Measurements from ENCODE around the gene MN1. TPM values are rescaled to one million over a fixed set of nuclear protein-coding genes. Genes with fewer than 3 reads are reported as not detected.

Gene MN1
- total and polyA plus RNA-seq, 2 experiments from 2014 or later = 1.0 to 6.8 TPM

DNA sequence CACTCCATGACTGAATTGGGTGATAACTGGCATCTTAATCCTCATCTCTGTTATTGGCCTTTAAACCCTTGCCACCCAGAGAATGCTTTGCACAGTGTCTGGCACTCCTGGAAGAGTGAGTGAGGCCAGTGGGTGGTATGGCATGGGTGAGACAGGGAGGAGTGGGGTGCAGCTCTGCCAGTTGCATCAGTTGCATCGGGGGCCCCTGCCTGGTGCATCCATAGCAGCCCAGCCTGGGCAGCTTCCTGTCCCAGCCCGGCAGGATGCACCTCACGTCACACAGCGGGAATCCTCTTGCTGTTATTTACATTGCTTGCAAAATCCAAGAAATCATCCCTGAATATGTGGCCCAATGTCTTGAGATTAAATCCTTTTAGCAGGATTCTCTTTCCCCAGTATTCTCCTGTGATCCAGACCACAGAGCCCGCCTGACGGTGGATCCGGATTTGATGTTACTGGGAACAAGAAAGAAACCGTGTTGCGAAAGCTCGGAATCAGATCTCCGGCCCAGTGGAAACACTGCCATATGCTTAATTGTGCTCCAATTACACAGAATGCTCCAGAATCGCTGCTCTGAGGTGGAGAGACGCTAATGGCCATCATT, 37.6 kb upstream of the MN1 start:
- Histone ChIP-seq H4K20me1 (replicated peaks; ENCODE audit: insufficient read depth) (no peaks in the 10 kb centered on the region), H3K4me3 (no peak overlapping the region), H3K79me2 (replicated peaks; ENCODE audit: insufficient read depth) (no peaks in the 10 kb centered on the region), H3F3A (replicated peaks; ENCODE audit: low read depth) (peaks cover 3% of the 10 kb centered on the region; the same call in 1 of the 2 replicates), H3K36me3 (ENCODE audit: insufficient read depth) (no peaks in the 10 kb centered on the region), H3K4me2 (no peak overlapping the region), H3K27ac (ENCODE audit: low read depth) (no peak overlapping the region), H3K4me1 (ENCODE audit: insufficient read depth) (peaks cover 8% of the 10 kb centered on the region), H2AFZ (no peak overlapping the region), H3K27me3 (ENCODE audit: insufficient read depth) (no peaks in the 10 kb centered on the region), H3K9me2 (ENCODE audit: insufficient read depth) (no peaks in the 10 kb centered on the region)
- peaks cover 13% of the 10 kb centered on the region for H3K36me3 Mint-ChIP-seq (ENCODE audit: low read depth)
- TF ChIP-seq, protein P1, sequence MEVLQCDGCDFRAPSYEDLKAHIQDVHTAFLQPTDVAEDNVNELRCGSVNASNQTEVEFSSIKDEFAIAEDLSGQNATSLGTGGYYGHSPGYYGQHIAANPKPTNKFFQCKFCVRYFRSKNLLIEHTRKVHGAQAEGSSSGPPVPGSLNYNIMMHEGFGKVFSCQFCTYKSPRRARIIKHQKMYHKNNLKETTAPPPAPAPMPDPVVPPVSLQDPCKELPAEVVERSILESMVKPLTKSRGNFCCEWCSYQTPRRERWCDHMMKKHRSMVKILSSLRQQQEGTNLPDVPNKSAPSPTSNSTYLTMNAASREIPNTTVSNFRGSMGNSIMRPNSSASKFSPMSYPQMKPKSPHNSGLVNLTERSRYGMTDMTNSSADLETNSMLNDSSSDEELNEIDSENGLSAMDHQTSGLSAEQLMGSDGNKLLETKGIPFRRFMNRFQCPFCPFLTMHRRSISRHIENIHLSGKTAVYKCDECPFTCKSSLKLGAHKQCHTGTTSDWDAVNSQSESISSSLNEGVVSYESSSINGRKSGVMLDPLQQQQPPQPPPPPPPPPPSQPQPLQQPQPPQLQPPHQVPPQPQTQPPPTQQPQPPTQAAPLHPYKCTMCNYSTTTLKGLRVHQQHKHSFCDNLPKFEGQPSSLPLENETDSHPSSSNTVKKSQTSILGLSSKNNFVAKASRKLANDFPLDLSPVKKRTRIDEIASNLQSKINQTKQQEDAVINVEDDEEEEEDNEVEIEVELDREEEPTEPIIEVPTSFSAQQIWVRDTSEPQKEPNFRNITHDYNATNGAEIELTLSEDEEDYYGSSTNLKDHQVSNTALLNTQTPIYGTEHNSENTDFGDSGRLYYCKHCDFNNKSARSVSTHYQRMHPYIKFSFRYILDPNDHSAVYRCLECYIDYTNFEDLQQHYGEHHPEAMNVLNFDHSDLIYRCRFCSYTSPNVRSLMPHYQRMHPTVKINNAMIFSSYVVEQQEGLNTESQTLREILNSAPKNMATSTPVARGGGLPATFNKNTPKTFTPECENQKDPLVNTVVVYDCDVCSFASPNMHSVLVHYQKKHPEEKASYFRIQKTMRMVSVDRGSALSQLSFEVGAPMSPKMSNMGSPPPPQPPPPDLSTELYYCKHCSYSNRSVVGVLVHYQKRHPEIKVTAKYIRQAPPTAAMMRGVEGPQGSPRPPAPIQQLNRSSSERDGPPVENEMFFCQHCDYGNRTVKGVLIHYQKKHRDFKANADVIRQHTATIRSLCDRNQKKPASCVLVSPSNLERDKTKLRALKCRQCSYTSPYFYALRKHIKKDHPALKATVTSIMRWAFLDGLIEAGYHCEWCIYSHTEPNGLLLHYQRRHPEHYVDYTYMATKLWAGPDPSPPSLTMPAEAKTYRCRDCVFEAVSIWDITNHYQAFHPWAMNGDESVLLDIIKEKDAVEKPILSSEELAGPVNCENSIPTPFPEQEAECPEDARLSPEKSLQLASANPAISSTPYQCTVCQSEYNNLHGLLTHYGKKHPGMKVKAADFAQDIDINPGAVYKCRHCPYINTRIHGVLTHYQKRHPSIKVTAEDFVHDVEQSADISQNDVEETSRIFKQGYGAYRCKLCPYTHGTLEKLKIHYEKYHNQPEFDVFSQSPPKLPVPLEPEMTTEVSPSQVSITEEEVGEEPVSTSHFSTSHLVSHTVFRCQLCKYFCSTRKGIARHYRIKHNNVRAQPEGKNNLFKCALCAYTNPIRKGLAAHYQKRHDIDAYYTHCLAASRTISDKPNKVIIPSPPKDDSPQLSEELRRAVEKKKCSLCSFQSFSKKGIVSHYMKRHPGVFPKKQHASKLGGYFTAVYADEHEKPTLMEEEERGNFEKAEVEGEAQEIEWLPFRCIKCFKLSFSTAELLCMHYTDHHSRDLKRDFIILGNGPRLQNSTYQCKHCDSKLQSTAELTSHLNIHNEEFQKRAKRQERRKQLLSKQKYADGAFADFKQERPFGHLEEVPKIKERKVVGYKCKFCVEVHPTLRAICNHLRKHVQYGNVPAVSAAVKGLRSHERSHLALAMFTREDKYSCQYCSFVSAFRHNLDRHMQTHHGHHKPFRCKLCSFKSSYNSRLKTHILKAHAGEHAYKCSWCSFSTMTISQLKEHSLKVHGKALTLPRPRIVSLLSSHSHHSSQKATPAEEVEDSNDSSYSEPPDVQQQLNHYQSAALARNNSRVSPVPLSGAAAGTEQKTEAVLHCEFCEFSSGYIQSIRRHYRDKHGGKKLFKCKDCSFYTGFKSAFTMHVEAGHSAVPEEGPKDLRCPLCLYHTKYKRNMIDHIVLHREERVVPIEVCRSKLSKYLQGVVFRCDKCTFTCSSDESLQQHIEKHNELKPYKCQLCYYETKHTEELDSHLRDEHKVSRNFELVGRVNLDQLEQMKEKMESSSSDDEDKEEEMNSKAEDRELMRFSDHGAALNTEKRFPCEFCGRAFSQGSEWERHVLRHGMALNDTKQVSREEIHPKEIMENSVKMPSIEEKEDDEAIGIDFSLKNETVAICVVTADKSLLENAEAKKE (CRISPR knock-in tag; IDR thresholded peaks at IDR 0.05) = no peak
- TF ChIP-seq NANOG (IDR thresholded peaks at IDR 0.05; ENCODE audit: borderline replicate concordance) (no peak), STAT1 (IDR thresholded peaks at IDR 0.05; ENCODE audit: unreplicated experiment) (no peak), EZH2 (IDR thresholded peaks at IDR 0.05; ENCODE audit: low read depth, unreplicated experiment) (no peak), EZH2phosphoT487 (IDR thresholded peaks at IDR 0.05; ENCODE audit: unreplicated experiment) (no peak), POLR2AphosphoS5 (IDR thresholded peaks at IDR 0.05; ENCODE audit: low read depth) (no peak), ZNF331 (CRISPR knock-in tag; IDR thresholded peaks at IDR 0.05; ENCODE audit: low read depth) (no peak), JUNB (IDR thresholded peaks at IDR 0.05; ENCODE audit: unreplicated experiment) (no peak), ZNF114 (CRISPR knock-in tag; IDR thresholded peaks at IDR 0.05) (no peak), CREB1 (CRISPR knock-in tag; IDR thresholded peaks at IDR 0.05; ENCODE audit: low read depth) (no peak)
- TF ChIP-seq, protein P2, sequence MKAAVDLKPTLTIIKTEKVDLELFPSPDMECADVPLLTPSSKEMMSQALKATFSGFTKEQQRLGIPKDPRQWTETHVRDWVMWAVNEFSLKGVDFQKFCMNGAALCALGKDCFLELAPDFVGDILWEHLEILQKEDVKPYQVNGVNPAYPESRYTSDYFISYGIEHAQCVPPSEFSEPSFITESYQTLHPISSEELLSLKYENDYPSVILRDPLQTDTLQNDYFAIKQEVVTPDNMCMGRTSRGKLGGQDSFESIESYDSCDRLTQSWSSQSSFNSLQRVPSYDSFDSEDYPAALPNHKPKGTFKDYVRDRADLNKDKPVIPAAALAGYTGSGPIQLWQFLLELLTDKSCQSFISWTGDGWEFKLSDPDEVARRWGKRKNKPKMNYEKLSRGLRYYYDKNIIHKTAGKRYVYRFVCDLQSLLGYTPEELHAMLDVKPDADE (IDR thresholded peaks at IDR 0.05) = no peak
- TF ChIP-seq, protein P3, sequence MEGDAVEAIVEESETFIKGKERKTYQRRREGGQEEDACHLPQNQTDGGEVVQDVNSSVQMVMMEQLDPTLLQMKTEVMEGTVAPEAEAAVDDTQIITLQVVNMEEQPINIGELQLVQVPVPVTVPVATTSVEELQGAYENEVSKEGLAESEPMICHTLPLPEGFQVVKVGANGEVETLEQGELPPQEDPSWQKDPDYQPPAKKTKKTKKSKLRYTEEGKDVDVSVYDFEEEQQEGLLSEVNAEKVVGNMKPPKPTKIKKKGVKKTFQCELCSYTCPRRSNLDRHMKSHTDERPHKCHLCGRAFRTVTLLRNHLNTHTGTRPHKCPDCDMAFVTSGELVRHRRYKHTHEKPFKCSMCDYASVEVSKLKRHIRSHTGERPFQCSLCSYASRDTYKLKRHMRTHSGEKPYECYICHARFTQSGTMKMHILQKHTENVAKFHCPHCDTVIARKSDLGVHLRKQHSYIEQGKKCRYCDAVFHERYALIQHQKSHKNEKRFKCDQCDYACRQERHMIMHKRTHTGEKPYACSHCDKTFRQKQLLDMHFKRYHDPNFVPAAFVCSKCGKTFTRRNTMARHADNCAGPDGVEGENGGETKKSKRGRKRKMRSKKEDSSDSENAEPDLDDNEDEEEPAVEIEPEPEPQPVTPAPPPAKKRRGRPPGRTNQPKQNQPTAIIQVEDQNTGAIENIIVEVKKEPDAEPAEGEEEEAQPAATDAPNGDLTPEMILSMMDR (conservative IDR thresholded peaks at IDR 0.05; ENCODE audit: low read depth in 2 of 2) = no peak
- TF ChIP-seq, protein P4, sequence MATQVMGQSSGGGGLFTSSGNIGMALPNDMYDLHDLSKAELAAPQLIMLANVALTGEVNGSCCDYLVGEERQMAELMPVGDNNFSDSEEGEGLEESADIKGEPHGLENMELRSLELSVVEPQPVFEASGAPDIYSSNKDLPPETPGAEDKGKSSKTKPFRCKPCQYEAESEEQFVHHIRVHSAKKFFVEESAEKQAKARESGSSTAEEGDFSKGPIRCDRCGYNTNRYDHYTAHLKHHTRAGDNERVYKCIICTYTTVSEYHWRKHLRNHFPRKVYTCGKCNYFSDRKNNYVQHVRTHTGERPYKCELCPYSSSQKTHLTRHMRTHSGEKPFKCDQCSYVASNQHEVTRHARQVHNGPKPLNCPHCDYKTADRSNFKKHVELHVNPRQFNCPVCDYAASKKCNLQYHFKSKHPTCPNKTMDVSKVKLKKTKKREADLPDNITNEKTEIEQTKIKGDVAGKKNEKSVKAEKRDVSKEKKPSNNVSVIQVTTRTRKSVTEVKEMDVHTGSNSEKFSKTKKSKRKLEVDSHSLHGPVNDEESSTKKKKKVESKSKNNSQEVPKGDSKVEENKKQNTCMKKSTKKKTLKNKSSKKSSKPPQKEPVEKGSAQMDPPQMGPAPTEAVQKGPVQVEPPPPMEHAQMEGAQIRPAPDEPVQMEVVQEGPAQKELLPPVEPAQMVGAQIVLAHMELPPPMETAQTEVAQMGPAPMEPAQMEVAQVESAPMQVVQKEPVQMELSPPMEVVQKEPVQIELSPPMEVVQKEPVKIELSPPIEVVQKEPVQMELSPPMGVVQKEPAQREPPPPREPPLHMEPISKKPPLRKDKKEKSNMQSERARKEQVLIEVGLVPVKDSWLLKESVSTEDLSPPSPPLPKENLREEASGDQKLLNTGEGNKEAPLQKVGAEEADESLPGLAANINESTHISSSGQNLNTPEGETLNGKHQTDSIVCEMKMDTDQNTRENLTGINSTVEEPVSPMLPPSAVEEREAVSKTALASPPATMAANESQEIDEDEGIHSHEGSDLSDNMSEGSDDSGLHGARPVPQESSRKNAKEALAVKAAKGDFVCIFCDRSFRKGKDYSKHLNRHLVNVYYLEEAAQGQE (IDR thresholded peaks at IDR 0.05; ENCODE audit: unreplicated experiment) = no peak
- H3K9me3 Mint-ChIP-seq = peaks cover 17% of the 10 kb centered on the region; the same call in 2 of the 3 replicates
- H3K4me3 Mint-ChIP-seq = no peak overlapping the region
- H3K27me3 Mint-ChIP-seq (ENCODE audit: insufficient read depth, low read depth, poor library complexity) = peaks cover 8% of the 10 kb centered on the region
- DNase-seq (ENCODE audit: low spot score) (no peak), ATAC-seq (no peak)
- H3K27ac Mint-ChIP-seq = no peak overlapping the region
- H3K4me1 Mint-ChIP-seq = peaks cover 30% of the 10 kb centered on the region
